ENCODE measurements around the gene ENOX2.

The ENOX2 gene

GRCh38 chrX:130770615-130771014 lies 132.4 kb downstream of the ENOX2 start:
- Histone ChIP-seq H2AFZ (ENCODE audit: low read length) (no peak overlapping the region), H3K4me1 (ENCODE audit: insufficient read depth, low read length, poor library complexity, severe bottlenecking) (no peaks in the 10 kb centered on the region), H3K4me3 (ENCODE audit: low read length, poor library complexity, severe bottlenecking) (no peak overlapping the region), H4K20me1 (ENCODE audit: insufficient read depth, low read length, poor library complexity, severe bottlenecking) (no peaks in the 10 kb centered on the region), H3K27me3 (ENCODE audit: insufficient read depth, low read length, poor library complexity, severe bottlenecking) (no peaks in the 10 kb centered on the region), H3K9ac (ENCODE audit: low read depth, low read length, poor library complexity, severe bottlenecking) (no peak overlapping the region), H3F3A (ENCODE audit: low read depth) (no peaks in the 10 kb centered on the region), H3K9me2 (replicated peaks; ENCODE audit: low read depth, low read length) (no peaks in the 10 kb centered on the region), H3K9me3 (ENCODE audit: insufficient read depth, low read depth, low read length) (no peaks in the 10 kb centered on the region), H3K79me2 (ENCODE audit: insufficient read depth, low read length) (no peaks in the 10 kb centered on the region), H3K4me2 (ENCODE audit: low read depth, low read length, poor library complexity, severe bottlenecking) (no peak overlapping the region), H3K36me3 (ENCODE audit: insufficient read depth, low read length) (no peaks in the 10 kb centered on the region)
- no peak for TF ChIP-seq EZH2phosphoT487 (IDR thresholded peaks at IDR 0.05; ENCODE audit: borderline replicate concordance)
- no peak for TF ChIP-seq CTCF (conservative IDR thresholded peaks at IDR 0.05; ENCODE audit: low read length)

- no peak overlapping the region for H3K4me3 ChIP-seq (ENCODE audit: low read length, poor library complexity, severe bottlenecking)
- no peaks in the 10 kb centered on the region for H3K27me3 ChIP-seq (ENCODE audit: insufficient read depth, low read length, poor library complexity, severe bottlenecking)
- H3K79me2 ChIP-seq (ENCODE audit: insufficient read depth, low read length), result no peaks in the 10 kb centered on the region
- no peaks in the 10 kb centered on the region for H3K9me2 ChIP-seq (replicated peaks; ENCODE audit: low read depth, low read length)
- H4K20me1 ChIP-seq (ENCODE audit: insufficient read depth, low read length, poor library complexity, severe bottlenecking), result no peaks in the 10 kb centered on the region
- H3F3A ChIP-seq (ENCODE audit: low read depth), result no peaks in the 10 kb centered on the region
- H3K9me3 ChIP-seq (ENCODE audit: insufficient read depth, low read depth, low read length), result no peaks in the 10 kb centered on the region
- H3K4me1 ChIP-seq (ENCODE audit: insufficient read depth, low read length, poor library complexity, severe bottlenecking), result no peaks in the 10 kb centered on the region
- H3K36me3 ChIP-seq (ENCODE audit: insufficient read depth, low read length), result no peaks in the 10 kb centered on the region
- no peak for TF ChIP-seq EZH2phosphoT487 (IDR thresholded peaks at IDR 0.05; ENCODE audit: borderline replicate concordance)
- no peak for TF ChIP-seq CTCF (conservative IDR thresholded peaks at IDR 0.05; ENCODE audit: low read length)
- H3K4me2 ChIP-seq (ENCODE audit: low read depth, low read length, poor library complexity, severe bottlenecking), result no peak overlapping the region
- no peak overlapping the region for H2AFZ ChIP-seq (ENCODE audit: low read length)
- no peak overlapping the region for H3K9ac ChIP-seq (ENCODE audit: low read depth, low read length, poor library complexity, severe bottlenecking)
These were observed 133.2 kb downstream of the ENOX2 start for GRCh38 chrX:130769835-130770234.

- H4K20me1 ChIP-seq (ENCODE audit: insufficient read depth, low read length, poor library complexity, severe bottlenecking), result no peaks in the 10 kb centered on the region
- H3K4me3 ChIP-seq (ENCODE audit: low read length, poor library complexity, severe bottlenecking), result no peak overlapping the region
- H3K9ac ChIP-seq (ENCODE audit: low read depth, low read length, poor library complexity, severe bottlenecking), result no peak overlapping the region
- TF ChIP-seq EZH2phosphoT487 (IDR thresholded peaks at IDR 0.05; ENCODE audit: borderline replicate concordance) (no peak), CTCF (conservative IDR thresholded peaks at IDR 0.05; ENCODE audit: low read length) (no peak)
- no peaks in the 10 kb centered on the region for H3K36me3 ChIP-seq (ENCODE audit: insufficient read depth, low read length)
- no peaks in the 10 kb centered on the region for H3K9me2 ChIP-seq (replicated peaks; ENCODE audit: low read depth, low read length)
- H2AFZ ChIP-seq (ENCODE audit: low read length), result no peak overlapping the region
- no peaks in the 10 kb centered on the region for H3F3A ChIP-seq (ENCODE audit: low read depth)
- no peak overlapping the region for H3K4me2 ChIP-seq (ENCODE audit: low read depth, low read length, poor library complexity, severe bottlenecking)
- no peaks in the 10 kb centered on the region for H3K9me3 ChIP-seq (ENCODE audit: insufficient read depth, low read depth, low read length)
- H3K4me1 ChIP-seq (ENCODE audit: insufficient read depth, low read length, poor library complexity, severe bottlenecking), result no peaks in the 10 kb centered on the region
- no peaks in the 10 kb centered on the region for H3K27me3 ChIP-seq (ENCODE audit: insufficient read depth, low read length, poor library complexity, severe bottlenecking)
- H3K79me2 ChIP-seq (ENCODE audit: insufficient read depth, low read length), result no peaks in the 10 kb centered on the region
These were observed 144.9 kb downstream of the ENOX2 start for GRCh38 chrX:130758072-130758471.
